Stimulated activated CD8-positive, alpha-beta memory T cell treated with anti-CD3 and anti-CD28 coated beads, Interleukin-2, amount 100 ng/mL, for 1 hour (primary cell): ENCODE data around the gene PPP2R2C.

Experiments
- DNase-seq, 2 donors: peaks; one replicate each; pipeline ENCODE4 v3.0.0-alpha.2; 2020; ENCODE audit warnings: low read depth in 2 of 2

The PPP2R2C gene

GRCh38 chr4:6271701-6272465, 200.5 kb downstream of the PPP2R2C start:
- DNase-seq = no peak

GRCh38 chr4:6271206-6271605, 201.2 kb downstream of the PPP2R2C start:
- no peak for DNase-seq

GRCh38 chr4:6270636-6271121, 201.7 kb downstream of the PPP2R2C start:
- no peak for DNase-seq
